ENCODE results near the gene IGFLR1.
A peak's percentile ranks its signal among the peaks of the same experiment; 100 is the strongest.

IGFLR1 gene

GRCh38 chr19:35723671-35724070 is 18.6 kb downstream of the IGFLR1 start:
- no peak for DNase-seq (ENCODE audit: low spot score)

GRCh38 chr19:35722897-35723296 is 19.4 kb downstream of the IGFLR1 start:
- DNase-seq (ENCODE audit: low spot score), result no peak

GRCh38 chr19:35722461-35722860 is 19.8 kb downstream of the IGFLR1 start:
- DNase-seq (ENCODE audit: low spot score), result no peak

DNA sequence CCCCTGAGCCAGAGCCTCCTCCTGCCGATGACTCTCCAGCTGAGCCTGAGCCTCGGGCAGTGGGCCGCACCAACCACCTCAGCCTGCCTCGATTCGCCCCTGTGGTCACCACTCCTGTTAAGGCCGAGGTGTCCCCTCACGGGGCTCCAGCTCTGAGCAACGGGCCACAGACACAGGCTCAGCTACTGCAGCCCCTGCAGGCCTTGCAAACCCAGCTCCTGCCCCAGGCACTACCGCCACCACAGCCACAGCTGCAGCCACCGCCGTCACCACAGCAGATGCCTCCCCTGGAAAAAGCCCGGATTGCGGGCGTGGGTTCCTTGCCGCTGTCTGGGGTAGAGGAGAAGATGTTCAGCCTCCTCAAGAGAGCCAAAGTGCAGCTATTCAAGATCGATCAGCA is 20.9 kb downstream of the IGFLR1 start:
- DNase-seq (ENCODE audit: low spot score), result no peak

DNA sequence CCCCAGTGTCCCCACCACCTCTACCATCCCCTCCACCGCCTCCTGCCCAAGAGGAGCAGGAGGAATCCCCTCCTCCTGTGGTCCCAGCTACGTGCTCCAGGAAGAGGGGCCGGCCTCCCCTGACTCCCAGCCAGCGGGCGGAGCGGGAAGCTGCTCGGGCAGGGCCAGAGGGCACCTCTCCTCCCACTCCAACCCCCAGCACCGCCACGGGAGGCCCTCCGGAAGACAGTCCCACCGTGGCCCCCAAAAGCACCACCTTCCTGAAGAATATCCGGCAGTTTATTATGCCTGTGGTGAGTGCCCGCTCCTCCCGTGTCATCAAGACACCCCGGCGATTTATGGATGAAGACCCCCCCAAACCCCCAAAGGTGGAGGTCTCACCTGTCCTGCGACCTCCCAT is 21.6 kb downstream of the IGFLR1 start:
- no peak for DNase-seq (ENCODE audit: low spot score)

GRCh38 chr19:35720163-35720524 is 22.1 kb downstream of the IGFLR1 start:
- DNase-seq (ENCODE audit: low spot score), result no peak

DNA sequence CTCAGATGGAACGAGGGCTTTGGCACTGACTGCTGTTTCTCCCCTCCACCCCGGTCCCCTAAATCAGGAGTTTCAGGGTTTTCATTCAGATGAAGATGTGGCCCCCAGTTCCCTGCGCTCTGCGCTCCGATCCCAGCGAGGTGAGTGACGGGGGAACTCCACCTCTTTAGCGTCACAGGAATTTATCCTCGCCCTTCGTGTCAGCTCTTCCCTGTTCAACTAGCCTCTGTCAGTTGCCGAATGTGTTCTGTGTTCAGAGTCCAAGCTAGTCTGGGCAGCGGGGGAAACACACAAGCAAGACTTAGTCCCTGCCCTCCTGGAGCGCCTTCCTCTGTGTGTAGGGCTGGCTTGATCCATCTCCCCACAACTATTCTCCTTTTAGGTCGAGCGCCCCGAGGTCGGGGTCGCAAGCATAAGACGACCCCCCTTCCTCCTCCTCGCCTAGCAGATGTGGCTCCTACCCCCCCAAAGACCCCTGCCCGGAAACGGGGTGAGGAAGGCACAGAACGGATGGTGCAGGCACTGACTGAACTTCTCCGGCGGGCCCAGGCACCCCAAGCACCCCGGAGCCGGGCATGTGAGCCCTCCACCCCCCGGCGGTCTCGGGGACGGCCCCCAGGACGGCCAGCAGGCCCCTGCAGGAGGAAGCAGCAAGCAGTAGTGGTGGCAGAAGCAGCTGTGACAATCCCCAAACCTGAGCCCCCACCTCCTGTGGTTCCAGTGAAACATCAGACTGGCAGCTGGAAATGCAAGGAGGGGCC is 22.7 kb downstream of the IGFLR1 start:
- no peak for DNase-seq (ENCODE audit: low spot score)

- DNase-seq (ENCODE audit: low spot score), result peak; percentile 51
Observed at GRCh38 chr19:35718345-35719041, 23.8 kb downstream of the IGFLR1 start.

- peak; percentile 98 for DNase-seq (ENCODE audit: low spot score)
Observed at GRCh38 chr19:35717665-35718344, 24.4 kb downstream of the IGFLR1 start, which contains the start of gene KMT2B. KMT2B (plus strand) TSS chr19:35718003; CDS start chr19:35718019, 16 bp downstream.

DNA sequence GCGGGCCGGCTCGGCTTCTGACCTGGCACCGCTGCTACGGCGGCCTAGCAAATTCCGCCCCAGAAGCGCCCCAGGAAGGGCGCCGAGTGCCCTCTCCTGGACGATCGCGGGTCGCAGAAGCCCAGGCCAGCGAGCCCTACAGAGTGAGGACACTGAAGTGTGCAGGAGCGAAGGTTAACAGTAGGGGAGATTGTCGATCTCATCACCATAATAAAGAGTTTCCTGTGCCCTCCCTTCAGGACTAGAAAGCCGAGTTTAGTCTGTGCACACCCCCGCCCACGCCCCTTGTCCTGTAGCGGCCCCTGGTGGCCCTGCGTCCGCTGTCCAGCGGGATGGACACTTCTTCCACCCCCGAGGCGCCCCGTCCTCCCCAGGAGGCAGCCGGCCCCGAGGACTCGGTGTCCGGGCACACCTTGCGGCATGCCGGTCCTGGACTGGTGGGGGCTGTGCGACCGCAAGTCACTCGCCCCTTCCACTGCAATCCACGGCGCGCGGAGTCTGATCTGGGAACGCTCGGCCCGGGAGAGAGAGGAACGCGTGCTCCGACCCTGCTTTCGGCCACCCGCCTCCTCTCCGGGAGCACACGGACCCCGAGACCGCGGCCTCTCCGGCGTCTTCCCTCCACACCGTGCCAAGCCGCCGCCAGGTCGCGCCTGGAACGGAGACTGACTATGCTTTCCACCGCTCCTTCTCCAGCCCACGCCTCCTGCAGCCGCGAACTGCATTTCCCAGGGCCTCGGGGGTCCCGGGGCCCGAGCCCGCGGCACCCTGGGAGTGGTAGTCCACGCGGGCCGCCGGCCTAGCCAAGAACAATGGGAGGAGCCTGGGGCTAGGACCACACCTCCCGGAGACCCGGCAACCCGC is 25.2 kb downstream of the IGFLR1 start:
- peak; percentile 98 for DNase-seq (ENCODE audit: low spot score)

GRCh38 chr19:35715981-35716800 is 26.1 kb downstream of the IGFLR1 start:
- peak; percentile 81 for DNase-seq (ENCODE audit: low spot score)

DNA sequence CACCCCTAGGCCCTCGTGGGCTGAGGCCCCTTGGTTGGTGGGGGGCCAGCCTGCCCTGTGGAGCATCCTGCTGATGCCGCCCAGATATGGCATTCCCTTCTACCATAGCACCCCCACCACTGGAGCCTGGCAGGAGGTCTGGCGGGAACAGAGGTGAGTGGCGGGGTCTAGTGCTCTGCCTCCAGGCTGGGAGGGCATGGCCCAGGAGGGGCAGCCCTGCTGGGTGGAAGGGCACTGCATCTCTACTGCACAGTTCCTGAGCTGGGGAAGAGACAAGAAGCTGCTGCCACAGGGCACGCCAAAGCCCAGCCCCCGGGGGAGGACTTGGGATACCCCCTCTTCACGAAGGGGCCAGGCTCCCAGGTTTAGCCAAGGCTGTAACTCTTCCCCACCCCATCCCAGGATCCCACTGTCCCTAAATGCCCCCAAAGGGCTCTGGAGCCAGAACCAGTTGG is 26.9 kb downstream of the IGFLR1 start:
- DNase-seq (ENCODE audit: low spot score), result no peak

GRCh38 chr19:35714601-35715354 is 27.5 kb downstream of the IGFLR1 start:
- DNase-seq (ENCODE audit: low spot score), result no peak

DNA sequence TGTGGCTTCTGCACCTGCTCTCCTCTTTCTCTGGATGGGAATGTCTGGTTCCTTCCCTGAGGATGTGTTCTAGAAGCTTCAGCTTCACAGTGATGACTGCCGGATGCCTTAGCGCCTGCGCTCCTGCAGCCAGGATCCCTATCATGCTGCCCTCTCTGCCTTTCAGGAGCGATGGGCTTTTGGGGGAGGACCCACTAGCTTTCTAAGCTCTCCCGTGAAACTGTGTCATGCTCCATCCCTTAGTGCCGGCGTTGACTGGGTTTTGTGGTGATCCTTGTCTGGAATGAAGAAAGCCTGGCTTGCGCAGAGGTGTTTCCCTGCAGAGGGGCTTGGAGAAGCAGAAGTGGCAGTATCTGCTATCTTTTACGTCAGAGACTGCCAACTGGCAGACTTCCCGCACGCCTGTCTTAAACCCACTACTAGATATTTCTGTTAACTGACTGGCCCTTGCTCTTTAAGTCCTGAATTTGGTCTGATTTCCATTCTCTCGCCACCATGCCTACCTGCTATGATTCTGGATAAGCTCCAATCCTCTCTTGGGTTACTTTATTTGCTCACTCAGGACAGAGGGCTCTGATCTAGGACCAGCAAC is 28.3 kb downstream of the IGFLR1 start:
- DNase-seq (ENCODE audit: low spot score), result no peak

GRCh38 chr19:35713506-35713850 is 28.8 kb downstream of the IGFLR1 start:
- no peak for DNase-seq (ENCODE audit: low spot score)

- DNase-seq (ENCODE audit: low spot score), result no peak
Observed at GRCh38 chr19:35712567-35713505, 29.4 kb downstream of the IGFLR1 start.

DNA sequence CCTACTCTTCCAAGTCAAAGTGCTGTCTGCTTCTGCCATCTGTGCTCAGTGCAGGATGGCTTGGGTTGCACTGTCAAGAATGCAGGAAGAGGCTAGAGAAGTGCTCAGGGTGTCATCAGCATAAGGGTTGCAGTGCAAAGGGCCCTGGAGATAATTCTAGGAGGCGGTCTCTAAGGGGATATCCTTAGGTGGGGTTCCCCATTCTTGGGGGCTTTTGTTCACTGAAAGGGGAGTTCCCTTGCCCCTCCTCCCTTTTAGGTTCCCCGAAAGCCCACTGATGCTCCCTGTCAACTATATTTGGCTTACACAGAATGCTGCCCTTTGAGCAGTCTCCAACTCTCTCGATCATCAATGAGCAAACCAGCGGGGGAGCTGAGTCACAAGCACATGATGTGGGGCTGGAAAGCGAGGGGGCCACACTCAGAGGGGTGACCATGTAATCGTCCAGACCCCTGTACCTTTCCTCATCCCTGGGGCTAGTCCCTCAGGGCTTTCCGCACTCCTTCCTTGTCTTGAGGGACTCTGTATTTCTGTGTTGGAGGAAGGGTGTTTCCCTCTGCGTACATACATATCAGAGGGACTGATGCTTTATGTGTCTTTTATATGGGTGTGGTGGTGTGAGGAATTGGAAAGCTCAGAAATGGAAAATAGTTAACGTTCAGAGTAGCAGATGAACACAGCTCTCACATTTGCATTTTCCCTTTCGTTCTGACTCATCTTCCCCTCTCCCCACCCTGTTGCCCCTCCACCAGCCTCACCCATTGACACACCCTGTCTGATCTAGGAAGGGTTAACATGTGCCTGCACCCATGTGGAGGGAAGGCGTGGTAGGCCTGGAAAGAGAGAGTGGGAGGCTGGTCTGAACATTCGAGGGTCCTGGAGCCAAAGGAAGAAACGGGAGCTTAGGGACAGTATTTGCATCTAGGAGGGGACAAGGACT is 31.2 kb downstream of the IGFLR1 start:
- DNase-seq (ENCODE audit: low spot score), result no peak

DNA sequence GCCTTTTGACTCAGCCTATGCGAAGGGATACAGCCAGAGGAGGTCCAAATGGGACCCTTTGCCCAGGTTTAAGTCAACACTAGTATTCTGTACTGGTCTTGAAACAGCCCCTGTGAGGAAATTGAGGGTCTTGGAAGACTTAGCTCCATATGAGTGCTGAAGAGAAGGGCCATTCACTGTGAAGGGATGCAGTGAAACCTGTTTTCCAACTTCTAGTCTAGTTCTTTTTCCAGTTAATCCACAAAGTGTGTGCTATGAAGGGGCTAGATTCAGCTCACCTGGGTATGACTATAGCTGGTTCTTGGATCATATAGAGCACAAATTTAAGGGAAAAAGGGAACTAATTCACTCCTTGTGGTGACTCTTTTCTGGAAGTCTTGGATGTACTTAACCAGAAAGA is 33.9 kb downstream of the IGFLR1 start:
- no peak for DNase-seq (ENCODE audit: low spot score)
